HL-60 (cell line): Measurements from ENCODE around the gene STIP1.
A peak's percentile ranks its signal among the peaks of the same experiment; 100 is the strongest.

Experiments
- DNase-seq, 2 experiments: peaks; one replicate each; pipeline ENCODE4 v3.0.0-alpha.2; 2010 to 2020; ENCODE audit warnings: low read depth in 1 of 2, low spot score in 1 of 2
- H3K27ac ChIP-seq: fragments of 250-450 bp; sonication (Bioruptor Pico); replicated peaks from 2 replicates; pipeline ENCODE4 v1.5.1; 2020; ENCODE audit warnings: mild to moderate bottlenecking, moderate library complexity
- H3K27me3 ChIP-seq: fragments of 250-450 bp; sonication (Bioruptor Pico); 2 replicates; pipeline ENCODE4 v1.5.1; 2021; ENCODE audit warnings: mild to moderate bottlenecking, moderate library complexity; ENCODE audit not compliant: insufficient read depth, poor library complexity, severe bottlenecking
- H3K4me3 ChIP-seq: replicated peaks from 2 replicates; pipeline ENCODE4 v1.5.1; 2011; ENCODE audit warnings: mild to moderate bottlenecking, control low read depth, low read length; ENCODE audit not compliant: insufficient read depth
- GABPA ChIP-seq: IDR thresholded peaks from 2 replicates; pipeline ENCODE4 v1.6.1; 2012; ENCODE audit warnings: low read depth
- POLR2AphosphoS5 ChIP-seq: IDR thresholded peaks from 2 replicates; pipeline ENCODE4 v1.6.1; 2012; ENCODE audit warnings: low read depth
- SPI1 ChIP-seq: IDR thresholded peaks from 2 replicates; pipeline ENCODE4 v1.6.1; 2012; ENCODE audit warnings: low read depth, mild to moderate bottlenecking, borderline replicate concordance
- TF ChIP-seq, protein P1 (sequence below): IDR thresholded peaks from one replicate; pipeline ENCODE4 v1.5.1; 2011; ENCODE audit warnings: low read length, control low read depth, inconsistent platforms; ENCODE audit not compliant: insufficient read depth
- TF ChIP-seq, protein P2 (sequence below): IDR thresholded peaks from 2 replicates; pipeline ENCODE4 v1.6.1; 2012; ENCODE audit warnings: low read depth; ENCODE audit not compliant: insufficient replicate concordance

Gene STIP1

DNA sequence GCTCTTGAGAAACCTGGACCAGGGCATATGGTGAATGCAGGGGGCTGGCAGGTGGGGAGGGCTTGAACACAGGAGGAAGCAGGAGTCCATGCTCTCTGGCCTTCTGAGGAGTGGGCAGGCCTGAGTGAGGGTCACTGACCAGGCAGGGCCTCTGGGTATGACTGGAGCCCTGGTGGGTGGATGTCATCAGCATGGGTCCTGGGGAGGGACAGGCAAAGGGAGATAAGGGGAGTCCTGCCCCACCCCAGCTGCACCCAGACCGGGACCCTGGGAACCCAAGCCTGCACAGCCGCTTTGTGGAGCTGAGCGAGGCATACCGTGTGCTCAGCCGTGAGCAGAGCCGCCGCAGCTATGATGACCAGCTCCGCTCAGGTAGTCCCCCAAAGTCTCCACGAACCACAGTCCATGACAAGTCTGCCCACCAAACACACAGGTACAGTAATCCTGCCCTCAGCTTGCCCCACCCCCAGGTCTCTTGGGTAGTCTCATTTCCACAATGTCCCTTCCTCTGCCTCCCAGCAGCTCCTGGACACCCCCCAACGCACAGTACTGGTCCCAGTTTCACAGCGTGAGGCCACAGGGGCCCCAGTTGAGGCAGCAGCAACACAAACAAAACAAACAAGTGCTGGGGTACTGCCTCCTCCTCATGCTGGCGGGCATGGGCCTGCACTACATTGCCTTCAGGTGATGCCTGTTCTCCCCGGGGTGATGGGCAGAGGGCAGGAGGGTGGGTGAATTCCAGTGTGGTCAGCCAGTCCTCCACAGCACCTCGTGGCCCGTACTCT, 46.4 kb downstream of the STIP1 start:
- no peak overlapping the region for H3K27ac ChIP-seq
- H3K27me3 ChIP-seq = no peaks in the 10 kb centered on the region
- TF ChIP-seq, protein P1, sequence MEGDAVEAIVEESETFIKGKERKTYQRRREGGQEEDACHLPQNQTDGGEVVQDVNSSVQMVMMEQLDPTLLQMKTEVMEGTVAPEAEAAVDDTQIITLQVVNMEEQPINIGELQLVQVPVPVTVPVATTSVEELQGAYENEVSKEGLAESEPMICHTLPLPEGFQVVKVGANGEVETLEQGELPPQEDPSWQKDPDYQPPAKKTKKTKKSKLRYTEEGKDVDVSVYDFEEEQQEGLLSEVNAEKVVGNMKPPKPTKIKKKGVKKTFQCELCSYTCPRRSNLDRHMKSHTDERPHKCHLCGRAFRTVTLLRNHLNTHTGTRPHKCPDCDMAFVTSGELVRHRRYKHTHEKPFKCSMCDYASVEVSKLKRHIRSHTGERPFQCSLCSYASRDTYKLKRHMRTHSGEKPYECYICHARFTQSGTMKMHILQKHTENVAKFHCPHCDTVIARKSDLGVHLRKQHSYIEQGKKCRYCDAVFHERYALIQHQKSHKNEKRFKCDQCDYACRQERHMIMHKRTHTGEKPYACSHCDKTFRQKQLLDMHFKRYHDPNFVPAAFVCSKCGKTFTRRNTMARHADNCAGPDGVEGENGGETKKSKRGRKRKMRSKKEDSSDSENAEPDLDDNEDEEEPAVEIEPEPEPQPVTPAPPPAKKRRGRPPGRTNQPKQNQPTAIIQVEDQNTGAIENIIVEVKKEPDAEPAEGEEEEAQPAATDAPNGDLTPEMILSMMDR = no peak
- TF ChIP-seq GABPA = no peak
- TF ChIP-seq, protein P2, sequence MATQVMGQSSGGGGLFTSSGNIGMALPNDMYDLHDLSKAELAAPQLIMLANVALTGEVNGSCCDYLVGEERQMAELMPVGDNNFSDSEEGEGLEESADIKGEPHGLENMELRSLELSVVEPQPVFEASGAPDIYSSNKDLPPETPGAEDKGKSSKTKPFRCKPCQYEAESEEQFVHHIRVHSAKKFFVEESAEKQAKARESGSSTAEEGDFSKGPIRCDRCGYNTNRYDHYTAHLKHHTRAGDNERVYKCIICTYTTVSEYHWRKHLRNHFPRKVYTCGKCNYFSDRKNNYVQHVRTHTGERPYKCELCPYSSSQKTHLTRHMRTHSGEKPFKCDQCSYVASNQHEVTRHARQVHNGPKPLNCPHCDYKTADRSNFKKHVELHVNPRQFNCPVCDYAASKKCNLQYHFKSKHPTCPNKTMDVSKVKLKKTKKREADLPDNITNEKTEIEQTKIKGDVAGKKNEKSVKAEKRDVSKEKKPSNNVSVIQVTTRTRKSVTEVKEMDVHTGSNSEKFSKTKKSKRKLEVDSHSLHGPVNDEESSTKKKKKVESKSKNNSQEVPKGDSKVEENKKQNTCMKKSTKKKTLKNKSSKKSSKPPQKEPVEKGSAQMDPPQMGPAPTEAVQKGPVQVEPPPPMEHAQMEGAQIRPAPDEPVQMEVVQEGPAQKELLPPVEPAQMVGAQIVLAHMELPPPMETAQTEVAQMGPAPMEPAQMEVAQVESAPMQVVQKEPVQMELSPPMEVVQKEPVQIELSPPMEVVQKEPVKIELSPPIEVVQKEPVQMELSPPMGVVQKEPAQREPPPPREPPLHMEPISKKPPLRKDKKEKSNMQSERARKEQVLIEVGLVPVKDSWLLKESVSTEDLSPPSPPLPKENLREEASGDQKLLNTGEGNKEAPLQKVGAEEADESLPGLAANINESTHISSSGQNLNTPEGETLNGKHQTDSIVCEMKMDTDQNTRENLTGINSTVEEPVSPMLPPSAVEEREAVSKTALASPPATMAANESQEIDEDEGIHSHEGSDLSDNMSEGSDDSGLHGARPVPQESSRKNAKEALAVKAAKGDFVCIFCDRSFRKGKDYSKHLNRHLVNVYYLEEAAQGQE = no peak
- TF ChIP-seq POLR2AphosphoS5 = no peak
- no peak for TF ChIP-seq SPI1
- H3K4me3 ChIP-seq = no peak overlapping the region
- DNase-seq = no peak

DNA sequence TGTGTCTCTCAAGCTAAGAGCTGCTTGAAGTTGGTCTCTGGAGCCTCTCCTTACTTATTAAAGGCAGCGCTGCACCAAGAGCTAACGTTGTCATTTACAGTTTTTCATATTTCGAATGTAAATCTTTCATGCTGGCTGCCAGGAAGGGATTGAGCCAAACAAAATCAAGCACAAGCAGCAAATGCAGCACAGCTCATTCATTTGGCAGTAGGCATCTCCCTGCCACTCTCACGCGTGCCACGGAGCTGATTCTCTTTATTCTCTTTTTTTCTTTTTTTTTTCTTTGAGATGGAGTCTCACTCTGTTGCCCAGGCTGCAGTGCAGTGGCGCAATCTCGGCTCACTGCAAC, 47.0 kb downstream of the STIP1 start:
- Histone ChIP-seq H3K4me3 (no peak overlapping the region), H3K27ac (no peak overlapping the region), H3K27me3 (no peaks in the 10 kb centered on the region)
- TF ChIP-seq, protein P2 = no peak
- no peak for TF ChIP-seq GABPA
- TF ChIP-seq, protein P1 = no peak
- TF ChIP-seq SPI1 = no peak
- TF ChIP-seq POLR2AphosphoS5 = no peak
- DNase-seq = no peak

GRCh38 chr11:64233913-64234586, 48.1 kb downstream of the STIP1 start, which contains the start of gene VEGFB:
Gene VEGFB (plus strand): TSS chr11:64234584. CDS start chr11:64234834, 250 bp downstream.
- peak within 1 kb of the TSS; percentile 53 for H3K4me3 ChIP-seq
- no peak for DNase-seq
- TF ChIP-seq SPI1 (no peak), GABPA (no peak), POLR2AphosphoS5 (no peak)
- TF ChIP-seq, protein P2 = no peak
- TF ChIP-seq, protein P1 = no peak
- H3K27ac ChIP-seq = no peak within 1 kb of the TSS
- no peaks in the 10 kb centered on the region for H3K27me3 ChIP-seq
